ENCODE results near the gene CDH12.
"Not testable (repeated sequence)": the region's sequence is repeated elsewhere in the genome, so short reads cannot be mapped to it uniquely, and the experiment has no call there.

The CDH12 gene

DNA sequence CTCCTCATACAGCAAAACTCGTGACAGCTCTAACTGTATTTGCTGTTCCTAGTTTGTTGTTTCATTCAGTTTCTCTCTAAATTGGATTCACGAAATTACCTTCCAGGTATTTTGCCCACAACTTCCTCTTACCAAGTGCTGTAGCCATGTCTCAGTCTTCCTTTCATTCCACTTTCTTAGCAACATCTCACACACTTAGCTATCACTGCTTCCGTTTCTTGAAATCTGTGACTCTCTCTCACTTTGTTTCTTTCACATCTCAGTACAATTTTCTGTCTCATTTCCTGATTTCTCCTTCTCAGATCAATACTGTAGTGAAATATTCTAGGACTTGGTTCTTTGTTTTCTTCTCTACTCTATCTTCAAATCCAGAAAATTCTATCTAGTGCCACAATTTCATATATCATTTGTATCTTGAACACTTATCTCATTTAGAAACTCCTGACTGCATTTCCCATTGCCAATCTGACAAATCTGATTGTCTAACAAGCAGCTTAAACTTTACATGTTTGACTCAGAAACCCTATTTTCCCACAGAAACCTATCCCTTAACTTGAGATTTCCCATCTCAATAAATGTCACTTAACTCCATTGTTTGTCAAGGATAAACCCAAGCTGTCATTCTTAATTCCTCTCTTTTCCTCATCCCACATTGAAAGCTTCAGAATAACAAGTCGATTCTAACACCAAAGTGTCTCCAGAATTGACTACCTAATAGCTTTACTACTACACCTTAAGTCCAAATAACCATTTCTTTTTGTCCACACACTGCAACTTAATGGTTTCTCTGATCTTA is 303.1 kb downstream of the CDH12 start:
- no peak for DNase-seq

DNA sequence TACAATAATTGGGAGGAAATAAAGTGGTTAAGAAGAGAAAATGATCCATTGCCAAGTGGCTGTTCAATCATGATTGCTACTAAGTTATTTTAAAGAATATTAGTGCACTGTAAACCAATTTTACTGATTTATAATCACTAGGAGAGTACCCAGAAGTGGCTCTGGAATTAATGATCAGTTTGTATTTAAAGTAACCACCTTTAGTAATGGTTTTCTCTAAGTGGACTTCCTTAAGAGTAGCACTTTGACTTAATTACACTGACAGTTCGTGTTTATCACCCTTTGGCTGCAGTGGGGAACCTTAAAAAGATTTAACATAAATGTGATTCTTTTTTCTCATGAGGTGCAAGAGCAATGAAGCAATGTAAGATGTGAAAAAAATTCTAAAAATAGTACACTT is 310.8 kb downstream of the CDH12 start:
- no peak for DNase-seq

DNA sequence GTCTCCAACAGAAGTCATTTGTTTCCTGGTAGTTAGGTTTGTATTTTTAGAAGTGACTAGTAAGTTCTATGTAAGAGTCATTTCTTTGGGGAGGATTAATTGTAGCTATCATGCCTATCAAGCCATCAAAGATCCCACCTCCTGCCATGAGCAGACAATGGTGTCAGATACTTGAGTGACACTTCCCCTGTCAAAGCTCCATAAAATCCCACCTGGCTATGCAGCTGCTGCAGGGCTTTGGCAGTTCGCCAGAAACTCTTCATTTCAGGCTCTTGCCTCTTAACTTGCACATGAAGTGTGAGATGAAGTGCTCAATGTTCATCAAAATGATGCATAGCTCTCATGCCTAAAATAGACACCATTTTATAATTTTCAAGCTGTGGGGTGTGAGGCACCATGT is 312.1 kb downstream of the CDH12 start:
- no peak for DNase-seq

DNA sequence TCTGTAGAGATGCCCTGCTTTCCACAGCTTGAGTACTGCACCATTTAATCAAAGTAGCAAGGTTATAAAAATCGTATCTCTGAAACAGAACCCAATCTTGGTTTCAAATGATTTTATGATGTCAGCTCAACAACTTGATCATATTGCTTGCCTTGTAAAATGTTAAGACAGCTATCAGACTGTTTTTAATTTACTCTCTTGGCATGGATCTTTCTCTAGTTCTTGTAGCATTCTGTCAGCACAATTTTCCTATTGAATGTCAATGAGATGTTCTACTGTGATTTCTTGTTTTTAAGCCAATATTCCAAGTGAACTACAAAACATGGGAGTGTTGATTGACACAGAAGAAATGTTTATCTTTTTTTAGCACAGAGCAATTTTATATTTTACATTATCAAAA is 313.4 kb downstream of the CDH12 start:
- no peak for DNase-seq

DNA sequence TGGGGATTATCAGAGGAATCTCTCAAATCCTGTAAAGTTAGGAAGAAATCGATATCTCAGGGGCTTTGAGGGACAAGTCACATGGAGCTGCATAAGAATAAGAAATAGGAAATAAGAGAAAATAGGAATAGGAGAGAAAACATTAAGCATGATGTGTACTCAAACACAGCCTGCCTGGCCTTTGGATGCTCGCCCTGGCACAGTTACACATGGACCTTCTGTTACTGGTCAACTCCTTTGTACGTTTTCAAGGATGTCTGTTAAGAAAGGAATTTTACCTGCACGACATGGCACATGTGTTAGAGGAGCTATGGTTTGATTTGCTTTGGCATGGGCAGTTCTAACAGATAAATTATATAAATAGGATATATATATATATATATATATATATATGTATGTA is 321.2 kb downstream of the CDH12 start:
- no peak for DNase-seq

DNA sequence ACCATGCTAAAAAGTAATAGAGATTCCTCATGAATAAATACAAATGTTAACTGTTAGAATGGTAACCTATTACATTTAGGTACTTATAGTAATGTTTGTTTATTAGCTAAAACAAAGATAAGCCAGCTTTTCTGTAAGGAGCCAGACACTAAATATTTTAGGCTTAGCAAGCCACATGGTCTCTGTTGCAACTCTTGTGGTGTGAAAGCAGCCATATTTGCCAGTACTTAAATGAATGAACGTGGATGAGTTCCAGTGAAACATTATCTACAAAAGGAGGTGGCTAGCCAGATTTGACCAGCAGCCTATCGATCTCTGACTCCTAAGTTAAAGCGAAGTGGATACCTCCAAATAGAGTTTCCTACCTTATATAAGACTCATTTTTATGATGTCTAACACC is 331.6 kb downstream of the CDH12 start:
- DNase-seq = no peak

DNA sequence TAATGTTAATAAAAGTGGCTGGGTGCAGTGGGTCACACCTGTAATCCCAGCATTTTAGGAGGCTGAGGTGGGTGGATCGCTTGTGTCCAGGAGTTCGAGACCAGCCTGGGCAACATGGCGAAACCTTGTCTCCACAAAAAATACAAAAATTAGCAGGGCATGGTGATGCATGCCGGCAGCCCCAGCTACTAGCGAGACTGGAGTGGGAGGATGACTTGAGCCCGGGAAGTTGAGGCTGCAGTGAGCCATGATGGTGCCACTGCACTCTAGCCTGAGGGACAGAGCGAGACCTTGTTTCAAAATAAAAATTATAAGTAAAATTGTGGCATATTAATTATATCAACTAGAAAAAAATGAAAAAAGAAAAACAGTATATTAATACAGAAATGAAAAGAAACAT is 336.6 kb downstream of the CDH12 start:
- not testable (repeated sequence) for DNase-seq

DNA sequence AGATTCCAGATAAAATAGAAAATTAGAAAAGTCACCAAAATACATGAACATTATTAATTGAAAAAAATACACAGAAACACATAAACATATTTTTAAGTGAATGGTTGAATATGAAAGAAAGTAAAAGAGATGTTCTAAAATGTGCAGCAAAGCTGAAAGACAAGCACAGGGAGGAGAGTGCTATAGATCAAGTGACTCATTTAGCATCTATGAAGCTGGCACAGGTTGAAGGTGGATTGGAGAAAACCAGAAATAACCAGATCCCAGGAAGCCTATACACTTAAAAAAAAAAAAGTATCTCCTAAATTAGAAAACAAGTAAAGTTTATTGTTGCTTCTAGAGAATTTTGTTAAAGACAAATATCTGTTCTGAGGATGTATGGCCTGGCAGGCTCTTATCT is 338.9 kb downstream of the CDH12 start:
- no peak for DNase-seq

DNA sequence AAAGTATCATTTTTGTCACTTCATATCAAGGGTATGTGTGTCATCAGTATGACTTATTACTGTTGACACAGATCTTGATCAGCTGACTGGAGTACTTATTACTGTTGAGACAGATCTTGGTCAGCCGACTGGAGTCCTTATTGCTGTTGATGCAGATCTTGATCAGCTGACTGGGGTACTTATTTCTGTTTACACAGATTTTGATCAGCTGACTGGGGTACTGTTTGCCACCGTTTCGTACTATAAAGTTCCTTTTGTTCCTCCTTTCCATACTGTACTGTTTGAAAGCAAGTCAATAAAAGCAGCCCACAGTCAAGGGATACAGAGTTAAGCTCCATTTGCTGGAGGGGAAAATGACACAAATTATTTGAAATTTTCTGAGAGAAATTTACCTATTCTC is 347.3 kb downstream of the CDH12 start:
- DNase-seq = no peak

DNA sequence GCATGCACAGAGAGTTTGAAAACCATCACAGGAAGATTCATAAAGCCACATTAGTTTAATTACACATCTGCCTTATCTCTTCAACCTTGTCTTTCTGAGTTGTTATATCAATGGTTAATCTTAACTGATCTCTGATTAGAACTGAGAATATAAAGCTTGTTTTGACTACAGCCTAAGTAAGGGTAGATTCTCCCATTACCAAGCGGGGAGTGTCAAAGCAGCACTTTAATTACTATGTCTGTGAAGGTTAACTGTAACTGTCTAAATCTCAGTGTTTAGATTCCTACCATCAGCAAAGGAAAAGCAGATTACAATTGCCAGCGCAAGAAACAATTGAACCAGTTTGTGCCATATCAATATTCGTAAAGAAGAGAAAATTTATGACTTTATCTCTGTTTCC is 348.7 kb downstream of the CDH12 start:
- DNase-seq = no peak

DNA sequence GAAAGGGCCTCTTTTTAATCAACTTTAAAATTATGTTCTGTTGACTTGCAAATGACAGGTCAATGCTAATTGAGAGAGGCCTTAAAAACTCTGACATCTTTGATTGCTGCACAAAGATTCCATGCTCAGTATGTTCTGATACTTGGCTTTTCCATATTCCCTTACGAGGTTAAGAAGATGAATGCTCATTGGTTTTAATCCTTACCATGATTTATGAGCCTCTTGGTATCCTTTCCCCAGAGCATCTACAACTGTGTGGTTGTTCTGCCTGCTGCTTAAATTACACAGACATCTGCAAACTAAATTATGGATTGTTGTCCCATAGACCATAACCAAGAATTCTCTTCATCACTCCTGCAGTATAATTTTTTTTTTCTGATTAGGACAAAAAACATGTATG is 352.6 kb downstream of the CDH12 start:
- no peak for DNase-seq

DNA sequence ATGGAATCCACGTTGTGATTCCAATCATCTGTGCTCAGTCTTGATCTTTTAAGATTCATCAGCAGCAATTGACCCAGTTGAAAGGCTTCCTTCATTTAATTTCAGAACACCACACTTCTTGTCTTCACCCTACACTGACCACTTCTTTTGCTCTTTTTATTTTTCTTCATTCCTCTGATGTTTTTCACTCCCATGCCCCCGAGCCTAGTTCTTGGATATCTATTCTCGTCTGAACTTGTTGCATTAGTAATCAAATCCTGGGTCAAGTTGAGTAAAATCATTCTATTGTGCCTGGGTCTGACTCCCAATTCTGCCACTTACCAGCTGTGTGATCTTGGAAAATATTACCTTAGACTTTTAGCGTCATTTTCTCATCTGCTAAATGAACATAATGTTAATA is 356.5 kb downstream of the CDH12 start:
- no peak for DNase-seq

DNA sequence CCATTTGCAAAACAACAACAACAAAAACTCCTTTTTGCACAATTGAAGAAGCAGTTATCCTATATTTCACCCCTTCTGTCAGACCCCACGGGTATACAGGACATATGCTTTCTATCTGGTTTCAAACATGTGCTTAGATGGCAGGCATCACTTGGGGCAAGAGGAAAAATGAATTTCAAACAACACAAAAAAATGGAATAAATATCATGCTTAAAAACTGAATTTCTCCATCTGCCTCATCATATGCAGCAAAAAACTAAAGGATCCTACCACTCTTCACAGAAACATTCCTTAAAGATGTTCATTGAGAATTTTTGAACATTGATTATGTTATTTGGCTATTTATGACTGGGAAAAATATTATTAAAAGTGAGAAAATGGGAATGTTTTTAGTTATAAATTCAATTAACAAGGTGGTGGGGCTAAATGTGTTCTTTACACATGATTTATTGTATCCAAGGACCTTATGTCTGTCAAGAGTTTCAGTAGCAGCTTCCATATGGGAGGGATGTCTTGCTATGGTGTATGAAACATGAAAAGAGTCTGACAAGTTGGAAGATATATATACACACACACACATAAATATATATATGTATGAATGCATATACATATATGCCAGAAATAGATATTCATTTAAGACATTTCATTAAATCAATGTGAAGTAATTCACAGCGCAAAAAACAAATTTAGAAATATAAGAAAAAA is 358.0 kb downstream of the CDH12 start:
- DNase-seq = no peak

DNA sequence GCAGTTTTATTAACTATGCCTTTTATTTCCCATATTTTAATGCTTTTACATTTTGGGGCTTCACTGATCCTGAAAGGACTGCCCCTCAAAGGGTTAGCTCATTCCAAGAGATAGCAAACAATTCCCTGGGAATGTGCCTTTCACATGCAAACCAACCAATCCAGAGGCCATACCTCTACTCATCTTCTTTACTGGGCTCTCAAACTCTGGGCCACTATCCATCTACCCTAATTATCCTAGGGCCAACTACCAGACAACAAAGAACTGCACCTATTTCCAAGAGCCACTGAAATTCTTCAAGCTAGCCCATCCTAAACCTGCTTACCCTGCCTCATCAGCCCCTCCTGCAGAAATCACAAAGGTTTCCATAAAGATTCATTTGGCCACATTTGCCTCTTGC is 364.7 kb downstream of the CDH12 start:
- DNase-seq = no peak

DNA sequence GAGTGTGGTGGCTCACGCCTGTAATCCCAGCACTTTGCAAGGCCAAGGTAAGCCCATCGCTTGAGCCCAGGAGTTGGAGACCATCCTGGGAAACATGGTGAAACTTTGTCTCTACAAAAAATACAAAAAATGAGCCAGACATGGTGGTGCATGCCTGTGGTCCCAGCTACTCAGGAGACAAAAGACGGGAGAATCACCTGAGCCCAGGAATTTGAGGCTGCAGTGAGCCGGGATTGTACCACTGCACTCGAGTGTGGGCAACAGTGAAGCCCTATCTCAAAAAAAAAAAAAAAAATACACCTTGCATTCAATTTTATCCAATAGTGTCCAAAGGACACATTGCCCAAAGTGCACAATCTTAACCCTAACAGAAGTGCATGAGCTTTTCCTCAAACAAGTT is 372.8 kb downstream of the CDH12 start:
- no peak for DNase-seq

DNA sequence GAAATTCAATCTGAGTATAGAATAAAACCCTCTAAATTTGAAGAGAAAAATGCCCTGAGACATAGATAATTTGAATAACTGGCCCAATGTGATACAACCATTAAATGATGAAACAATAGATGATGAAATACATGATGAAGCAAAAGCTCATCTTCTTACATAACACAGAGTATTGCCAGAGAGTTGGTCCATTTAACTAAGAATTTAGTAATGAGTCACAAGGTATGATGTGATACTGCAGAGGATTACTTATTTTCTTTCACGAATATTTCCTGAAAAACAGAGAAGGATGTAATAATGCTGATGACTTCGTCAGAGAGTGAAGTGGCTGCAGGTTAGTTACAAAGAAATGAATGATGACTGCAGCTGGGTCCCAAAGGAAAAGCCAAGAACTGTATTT is 379.3 kb downstream of the CDH12 start:
- no peak for DNase-seq

DNA sequence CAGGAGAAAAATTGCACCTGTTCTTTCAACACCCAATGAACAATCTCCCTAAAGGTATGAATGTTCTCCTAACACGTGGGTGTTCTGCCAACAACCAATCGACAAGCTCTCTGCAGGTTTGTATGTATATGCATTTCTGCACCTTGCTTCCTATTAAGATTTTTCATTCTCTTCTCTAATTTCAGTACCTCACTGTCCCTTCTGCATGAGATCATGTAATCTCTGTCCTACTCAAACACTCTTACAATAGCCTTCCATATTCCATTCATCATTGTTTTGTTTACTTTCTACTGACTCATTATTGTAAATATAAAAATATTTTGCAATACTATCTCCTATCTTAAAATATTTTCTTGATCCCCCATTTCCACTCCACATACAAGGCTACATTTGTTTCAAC is 382.0 kb downstream of the CDH12 start:
- DNase-seq = no peak

DNA sequence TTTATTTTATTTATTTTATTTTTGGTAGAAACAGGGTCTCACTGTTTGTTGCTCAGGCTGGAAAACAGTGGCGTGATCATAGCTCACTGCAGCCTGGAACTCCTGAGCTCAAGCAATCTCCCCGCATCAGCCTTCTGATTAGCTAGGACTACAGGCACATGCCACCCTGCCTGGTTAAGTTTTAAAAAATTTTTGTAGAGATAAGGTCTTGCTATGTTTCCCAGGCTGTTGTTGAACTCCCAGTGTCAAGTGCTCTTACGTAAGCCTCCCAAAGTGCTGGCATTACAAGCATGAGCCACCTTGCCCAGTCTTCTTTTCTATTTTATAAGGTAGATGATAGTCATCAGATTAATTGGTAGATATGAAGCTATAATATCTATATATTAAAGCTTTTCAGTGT is 382.7 kb downstream of the CDH12 start:
- no peak for DNase-seq

DNA sequence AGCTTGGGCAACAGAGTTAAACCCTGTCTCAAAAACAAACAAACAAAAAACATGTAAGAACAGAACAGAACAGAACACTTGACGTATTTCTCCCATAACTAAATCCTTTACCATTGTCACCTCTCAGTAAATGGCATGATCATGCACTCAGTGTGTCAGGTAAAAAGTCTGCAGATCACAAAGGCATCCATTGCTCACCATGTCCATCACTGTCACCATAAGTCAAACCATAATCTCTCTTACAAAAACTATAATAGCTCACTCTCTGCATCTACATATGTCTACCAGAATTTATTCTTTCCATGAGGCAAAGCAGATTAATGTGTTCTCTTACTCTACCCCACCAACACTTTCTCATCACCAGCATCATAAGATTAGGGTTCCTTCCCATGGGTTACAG is 387.5 kb downstream of the CDH12 start:
- DNase-seq = no peak

DNA sequence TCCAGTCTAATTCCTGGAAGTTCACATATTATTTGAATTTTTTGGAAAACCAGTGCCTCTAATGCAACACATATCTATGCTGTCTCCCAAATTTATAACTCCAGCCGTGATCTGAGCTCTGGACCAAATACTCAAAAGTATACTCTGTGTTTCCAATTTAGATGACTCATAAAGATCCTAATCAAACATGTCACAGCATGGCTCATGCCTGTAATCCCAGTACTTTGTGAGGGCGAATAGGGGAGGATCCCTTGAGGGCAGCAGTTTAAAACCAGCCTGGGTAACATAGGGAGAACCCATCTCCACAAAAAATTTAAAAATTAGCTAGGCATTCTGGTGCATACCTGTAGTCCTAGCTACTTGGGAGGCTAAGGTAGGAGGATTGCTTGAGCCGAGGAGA is 388.0 kb downstream of the CDH12 start:
- DNase-seq = no peak

DNA sequence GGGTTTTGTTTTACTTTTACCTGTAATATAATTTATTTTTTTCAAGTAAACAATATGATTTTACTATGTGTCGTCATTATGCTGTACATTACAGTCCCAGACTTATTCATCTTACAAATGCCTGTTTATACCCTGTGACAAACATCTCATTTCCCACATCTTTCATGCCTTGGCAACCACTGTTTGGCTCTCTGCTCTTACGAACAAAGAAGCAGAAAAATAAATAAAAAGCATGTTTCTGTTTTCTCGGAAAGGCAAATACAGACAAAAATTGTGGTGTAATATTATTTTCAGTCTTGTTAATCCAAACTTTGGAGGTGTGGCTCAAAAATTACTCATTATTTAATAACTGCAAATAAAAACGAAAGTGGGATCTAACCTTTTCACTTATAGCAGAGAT is 393.0 kb downstream of the CDH12 start:
- DNase-seq = no peak

DNA sequence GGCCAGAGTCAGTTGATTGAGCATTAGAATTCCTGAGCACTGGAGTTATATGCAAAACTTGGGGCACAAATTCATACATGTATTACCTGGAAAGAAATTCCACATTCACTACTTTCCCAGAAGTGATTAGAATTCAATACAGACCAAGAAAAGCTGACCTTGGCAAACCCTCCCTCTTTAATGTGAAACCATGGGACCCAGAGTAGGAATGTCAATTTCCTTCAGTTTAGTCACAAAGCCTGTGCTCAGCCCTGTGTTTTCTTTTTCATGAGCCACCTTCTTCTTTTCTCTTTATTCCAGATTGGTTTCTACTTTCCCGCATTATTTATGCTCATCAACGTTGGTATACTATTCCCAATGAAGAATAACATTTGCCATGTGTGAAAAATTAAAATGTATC is 420.2 kb downstream of the CDH12 start:
- no peak for DNase-seq

DNA sequence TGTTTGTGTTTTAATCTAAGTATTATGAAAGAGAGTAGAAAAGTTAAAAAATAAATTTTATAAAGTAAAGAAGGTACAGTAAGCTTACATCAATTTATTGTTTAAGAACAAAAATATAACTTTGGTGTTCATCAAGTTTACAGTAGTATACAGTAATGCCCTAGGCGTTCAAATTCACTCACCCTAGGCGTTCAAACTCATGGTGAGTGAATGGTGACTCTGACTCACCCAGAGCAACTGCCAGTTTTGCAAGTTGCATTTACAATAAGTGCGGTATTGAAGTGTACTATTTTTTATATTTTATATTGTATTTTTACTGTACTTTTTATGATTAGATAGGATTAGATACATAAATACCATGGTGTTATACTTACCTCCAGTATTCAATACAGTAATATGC is 421.3 kb downstream of the CDH12 start:
- DNase-seq = no peak

DNA sequence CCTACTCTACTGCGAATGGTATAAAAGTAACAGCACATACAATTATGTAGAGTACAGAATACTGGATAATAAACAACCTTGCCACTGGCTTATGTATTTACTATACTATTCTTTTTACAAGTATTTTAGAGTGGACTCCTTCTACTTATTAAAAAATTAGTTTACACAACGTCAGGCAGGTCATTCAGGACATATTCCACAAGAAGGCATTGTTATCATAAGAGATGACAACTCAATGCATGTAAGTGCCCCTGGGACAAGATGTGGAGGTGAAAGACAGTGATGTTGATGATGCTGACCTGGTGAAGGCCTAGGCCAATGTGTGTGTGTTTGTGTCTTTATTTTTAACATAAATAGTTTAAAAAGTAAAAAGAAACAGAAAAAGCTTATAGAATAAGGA is 421.7 kb downstream of the CDH12 start:
- DNase-seq = no peak

Data from activated CD4-positive, alpha-beta T cell treated with anti-CD3 and anti-CD28 coated beads, Interleukin-2, Interleukin-6, amounts not matched to agents 100 ng/mL and 50 ng/mL, durations not matched to agents 16 hours and 8 hours (primary cell).